ENCODE results near the gene RERE.

RERE gene

DNA sequence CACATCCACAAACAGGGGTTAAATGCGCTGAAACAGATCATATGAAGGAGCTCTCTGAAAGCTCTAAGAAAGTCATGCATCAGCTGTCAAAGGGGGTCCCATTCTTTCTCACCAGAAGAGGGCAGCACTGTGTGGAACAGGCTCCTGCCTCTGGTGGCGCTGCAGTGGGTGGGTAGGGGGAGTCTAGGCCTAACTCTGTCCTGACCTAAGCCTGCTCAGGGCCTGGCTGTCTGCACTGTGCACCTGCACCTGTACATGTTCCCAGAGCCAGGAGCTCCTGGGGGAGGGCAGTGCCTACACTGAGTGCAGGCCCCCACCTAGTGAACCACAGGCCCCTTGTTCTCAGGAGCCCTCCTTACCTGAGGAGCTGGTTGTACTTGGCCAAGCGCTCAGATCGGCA is 45.1 kb upstream of the RERE start:
- DNase-seq (ENCODE audit: low spot score): no peak
- in situ Hi-C loops (cut with MboI; ENCODE audit: low pct_unique_long_range_greater_than_20kb, low sequenced_read_pairs, unreplicated experiment): no loop called here
- TF ChIP-seq, protein P1, sequence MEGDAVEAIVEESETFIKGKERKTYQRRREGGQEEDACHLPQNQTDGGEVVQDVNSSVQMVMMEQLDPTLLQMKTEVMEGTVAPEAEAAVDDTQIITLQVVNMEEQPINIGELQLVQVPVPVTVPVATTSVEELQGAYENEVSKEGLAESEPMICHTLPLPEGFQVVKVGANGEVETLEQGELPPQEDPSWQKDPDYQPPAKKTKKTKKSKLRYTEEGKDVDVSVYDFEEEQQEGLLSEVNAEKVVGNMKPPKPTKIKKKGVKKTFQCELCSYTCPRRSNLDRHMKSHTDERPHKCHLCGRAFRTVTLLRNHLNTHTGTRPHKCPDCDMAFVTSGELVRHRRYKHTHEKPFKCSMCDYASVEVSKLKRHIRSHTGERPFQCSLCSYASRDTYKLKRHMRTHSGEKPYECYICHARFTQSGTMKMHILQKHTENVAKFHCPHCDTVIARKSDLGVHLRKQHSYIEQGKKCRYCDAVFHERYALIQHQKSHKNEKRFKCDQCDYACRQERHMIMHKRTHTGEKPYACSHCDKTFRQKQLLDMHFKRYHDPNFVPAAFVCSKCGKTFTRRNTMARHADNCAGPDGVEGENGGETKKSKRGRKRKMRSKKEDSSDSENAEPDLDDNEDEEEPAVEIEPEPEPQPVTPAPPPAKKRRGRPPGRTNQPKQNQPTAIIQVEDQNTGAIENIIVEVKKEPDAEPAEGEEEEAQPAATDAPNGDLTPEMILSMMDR (IDR thresholded peaks at IDR 0.05; ENCODE audit: extremely low read depth, insufficient read depth, missing control alignments): peak; percentile 54

DNA sequence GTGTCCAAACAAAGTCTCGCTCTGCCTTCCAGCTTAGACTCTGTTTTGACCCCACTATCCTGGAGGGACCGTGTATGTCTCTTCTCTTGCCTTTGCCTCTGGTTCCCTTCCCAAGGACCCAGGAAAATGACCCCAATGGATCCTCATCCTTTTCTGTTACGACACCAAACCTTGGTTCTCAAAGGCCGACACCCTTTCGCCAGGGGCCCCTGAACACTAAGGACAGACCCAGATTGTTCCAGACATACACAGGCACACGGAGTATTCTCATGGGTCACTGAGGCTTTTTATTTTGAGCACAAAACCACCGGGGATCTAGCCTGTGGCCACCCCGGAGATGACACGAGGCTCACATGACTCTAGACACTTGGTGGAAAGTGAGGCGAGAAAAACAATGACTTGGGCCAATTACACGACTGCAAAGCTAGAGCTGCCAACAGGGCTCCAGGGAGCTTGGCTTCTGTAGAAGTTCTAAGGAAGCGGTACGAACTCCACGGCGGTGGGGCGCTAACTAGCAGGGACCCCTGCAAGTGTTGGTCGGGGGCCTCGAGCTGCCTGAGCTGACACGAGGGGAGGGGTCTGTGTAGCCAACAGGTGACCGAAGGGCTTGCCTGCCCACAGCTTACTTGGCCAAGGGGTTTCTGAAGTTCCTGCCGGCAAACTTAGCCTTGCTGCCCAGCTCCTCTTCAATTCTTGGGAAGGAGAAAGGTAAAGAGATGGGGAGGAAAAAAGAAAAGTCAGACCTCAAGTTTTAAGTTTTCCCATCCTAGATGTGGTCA is 43.5 kb upstream of the RERE start:
- no peak for DNase-seq (ENCODE audit: low spot score)
- TF ChIP-seq, protein P1 (IDR thresholded peaks at IDR 0.05; ENCODE audit: extremely low read depth, insufficient read depth, missing control alignments): no peak
- in situ Hi-C loops (cut with MboI; ENCODE audit: low pct_unique_long_range_greater_than_20kb, low sequenced_read_pairs, unreplicated experiment): no loop called here

DNA sequence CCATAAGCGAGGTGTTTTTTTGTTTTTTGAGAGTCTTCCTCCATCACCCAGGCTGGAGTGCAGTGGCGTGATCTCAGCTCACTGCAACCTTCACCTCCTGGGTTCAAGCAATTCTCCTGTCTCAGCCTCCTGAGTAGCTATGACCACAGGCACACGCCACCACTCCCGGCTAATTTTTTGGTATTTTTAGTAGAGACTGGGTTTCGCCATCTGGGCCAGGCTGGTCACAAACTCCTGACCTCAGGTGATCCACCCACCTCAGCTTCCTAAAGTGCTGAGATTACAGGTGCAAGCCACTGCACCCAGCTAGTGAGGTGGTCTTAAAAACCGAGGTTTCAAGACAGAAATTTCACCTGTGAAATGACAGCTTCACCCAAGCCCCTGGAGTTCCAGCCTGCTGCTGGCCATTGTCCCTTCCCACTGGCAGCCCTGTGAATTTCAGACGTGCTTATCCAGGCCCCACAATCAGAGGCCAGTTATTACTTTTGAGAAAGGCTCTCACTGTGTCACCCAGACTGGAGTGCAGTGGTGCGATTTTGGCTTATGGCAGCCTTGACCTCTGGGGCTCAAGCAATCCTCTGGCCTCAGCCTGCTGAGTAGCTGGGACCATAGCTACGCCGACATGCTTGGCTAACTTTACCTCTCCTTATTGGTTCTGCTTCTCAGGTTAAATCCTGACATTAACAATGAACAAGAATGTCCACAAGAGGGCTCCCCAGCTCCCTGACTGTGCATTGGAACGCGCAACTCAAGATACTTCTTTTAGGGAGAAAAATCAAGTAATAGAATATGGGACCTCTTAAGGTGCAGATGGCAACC is 41.7 kb upstream of the RERE start:
- in situ Hi-C loops (cut with MboI; ENCODE audit: low pct_unique_long_range_greater_than_20kb, low sequenced_read_pairs, unreplicated experiment): no loop called here
- DNase-seq (ENCODE audit: low spot score): no peak
- TF ChIP-seq, protein P1 (IDR thresholded peaks at IDR 0.05; ENCODE audit: extremely low read depth, insufficient read depth, missing control alignments): peak; percentile 62

GRCh38 chr1:8858112-8858668 is 40.8 kb upstream of the RERE start:
- TF ChIP-seq, protein P1 (IDR thresholded peaks at IDR 0.05; ENCODE audit: extremely low read depth, insufficient read depth, missing control alignments): peak; percentile 1
- no peak for DNase-seq (ENCODE audit: low spot score)
- in situ Hi-C loops (cut with MboI; ENCODE audit: low pct_unique_long_range_greater_than_20kb, low sequenced_read_pairs, unreplicated experiment): no loop called here

DNA sequence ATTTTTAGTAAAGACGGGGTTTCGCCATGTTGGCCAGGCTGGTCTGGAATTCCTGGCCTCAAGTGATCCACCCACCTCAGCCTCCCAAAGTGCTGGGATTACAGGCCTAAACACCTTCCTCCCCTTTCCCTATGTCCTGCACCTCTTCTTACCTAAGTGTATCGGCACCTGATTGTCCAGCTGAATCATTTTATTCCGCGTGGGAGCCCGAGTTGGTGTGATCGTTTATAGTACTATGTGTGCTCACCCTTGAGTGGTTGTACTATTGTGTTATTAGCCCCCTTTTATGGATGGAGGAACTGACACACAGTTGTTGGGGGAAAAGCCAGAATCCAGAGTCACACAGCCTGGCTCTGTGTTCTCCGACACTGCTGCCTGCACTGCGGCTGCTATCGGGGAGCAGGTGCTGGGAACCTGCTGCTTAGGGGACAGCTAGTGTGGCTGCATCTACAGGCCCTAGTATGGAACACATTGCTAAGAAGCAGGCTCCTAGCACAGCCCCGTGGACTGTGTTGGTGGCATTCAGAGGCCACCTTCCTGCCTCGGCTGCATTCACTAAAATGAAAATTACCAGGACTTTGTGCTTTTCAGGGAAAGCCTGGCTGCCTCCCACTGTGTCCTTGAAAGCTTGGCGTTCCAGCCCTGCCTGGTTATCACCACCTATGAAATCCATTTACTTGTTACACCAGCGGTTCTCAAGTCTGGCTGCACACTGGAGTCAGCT is 39.4 kb upstream of the RERE start:
- in situ Hi-C loops (cut with MboI; ENCODE audit: low pct_unique_long_range_greater_than_20kb, low sequenced_read_pairs, unreplicated experiment): no loop called here

More for the DNA sequence above, 39.4 kb upstream of the RERE start:
- DNase-seq (ENCODE audit: low spot score): no peak
- TF ChIP-seq, protein P1 (IDR thresholded peaks at IDR 0.05; ENCODE audit: extremely low read depth, insufficient read depth, missing control alignments): no peak

All from GM13977 (cell line).